ENCODE measurements around the gene RDH8.

RDH8 gene

DNA sequence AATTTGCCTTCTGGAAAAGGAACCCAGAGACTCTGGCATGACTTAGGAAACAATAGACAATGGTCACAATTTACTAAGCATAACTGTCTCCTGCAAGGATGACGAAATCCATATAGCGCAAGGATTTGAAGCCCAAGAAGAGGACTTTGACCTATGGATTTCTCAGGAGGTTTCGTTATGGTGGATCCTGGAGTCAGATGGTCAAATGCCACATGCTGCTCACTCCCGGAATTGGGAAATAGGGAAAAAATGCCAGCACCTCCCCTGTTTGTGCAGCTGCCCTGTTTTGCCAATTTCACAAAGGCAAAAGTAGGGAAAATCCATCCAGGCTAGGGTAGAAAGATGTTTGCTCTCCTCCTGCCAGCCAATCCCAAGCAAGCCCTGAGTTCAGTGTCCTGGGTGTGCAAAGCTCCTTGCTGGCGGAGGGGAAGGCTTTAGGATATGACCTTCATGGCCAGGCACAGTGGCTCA lies 23.4 kb downstream of the RDH8 start:
- CTCF ChIA-PET: no interaction called here
- Histone ChIP-seq H3K36me3 (ENCODE audit: control insufficient read depth in 4 of 4, insufficient read depth in 4 of 4, low read length in 3 of 4) (no peaks in the 10 kb centered on the region), H3K27me3 (replicated peaks in 2 of 5; ENCODE audit: control insufficient read depth in 4 of 5, insufficient read depth in 5 of 5, low read length in 4 of 5) (peaks cover 0 to 23% (median 3%) of the 10 kb centered on the region in 5 experiments), H3K27ac (ENCODE audit: insufficient read depth in 1 of 2, low read depth in 1 of 2, low read length in 2 of 2, poor library complexity in 1 of 2, severe bottlenecking in 2 of 2) (no peak overlapping the region), H3K9me3 (ENCODE audit: control extremely low read depth in 1 of 5, control insufficient read depth in 4 of 5, insufficient read depth in 2 of 5, low read depth in 1 of 5, low read length in 4 of 5) (peaks cover 0 to 22% (median 7%) of the 10 kb centered on the region in 5 experiments), H3K4me3 (ENCODE audit: control insufficient read depth in 1 of 7, extremely low read depth in 1 of 7, insufficient read depth in 4 of 7, low read depth in 2 of 7, low read length in 6 of 7) (no peak overlapping the region), H3K4me1 (ENCODE audit: control extremely low read depth in 1 of 4, control insufficient read depth in 4 of 4, insufficient read depth in 4 of 4, low read length in 3 of 4) (no peaks in the 10 kb centered on the region)
- 90% methylated on average over 4 of the region's 5 CpGs for WGBS (ENCODE audit: insufficient coverage)
- DNase-seq: no peak
- POLR2A ChIA-PET: no interaction called here

DNA sequence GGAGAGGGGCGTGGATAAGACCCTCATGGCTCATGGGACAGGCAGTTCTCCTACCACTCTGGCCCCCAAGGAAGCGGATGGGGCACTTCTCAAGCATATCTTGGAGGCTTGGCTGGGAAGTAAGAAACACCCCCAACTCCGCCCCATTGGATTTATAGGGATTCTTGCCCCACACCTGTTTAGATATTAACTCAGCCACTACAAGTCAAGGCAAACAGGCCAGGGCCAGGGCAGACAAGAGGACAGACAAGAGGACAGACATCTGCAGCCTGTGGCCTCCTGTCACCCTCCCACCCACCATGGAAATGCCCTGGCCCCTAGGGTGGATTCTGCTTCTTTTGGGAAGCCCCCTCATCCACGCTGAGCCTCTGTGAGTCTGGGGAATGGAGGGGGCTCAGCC lies 24.1 kb downstream of the RDH8 start:
- Histone ChIP-seq H3K36me3 (ENCODE audit: control insufficient read depth in 4 of 4, insufficient read depth in 4 of 4, low read length in 3 of 4) (no peaks in the 10 kb centered on the region), H3K4me1 (ENCODE audit: control extremely low read depth in 1 of 4, control insufficient read depth in 4 of 4, insufficient read depth in 4 of 4, low read length in 3 of 4) (no peaks in the 10 kb centered on the region), H3K27me3 (replicated peaks in 2 of 5; ENCODE audit: control insufficient read depth in 4 of 5, insufficient read depth in 5 of 5, low read length in 4 of 5) (peaks cover 0 to 18% (median 3%) of the 10 kb centered on the region in 5 experiments), H3K4me3 (ENCODE audit: control insufficient read depth in 1 of 7, extremely low read depth in 1 of 7, insufficient read depth in 4 of 7, low read depth in 2 of 7, low read length in 6 of 7) (no peak overlapping the region), H3K27ac (ENCODE audit: insufficient read depth in 1 of 2, low read depth in 1 of 2, low read length in 2 of 2, poor library complexity in 1 of 2, severe bottlenecking in 2 of 2) (no peak overlapping the region), H3K9me3 (ENCODE audit: control extremely low read depth in 1 of 5, control insufficient read depth in 4 of 5, insufficient read depth in 2 of 5, low read depth in 1 of 5, low read length in 4 of 5) (peaks cover 0 to 29% (median 13%) of the 10 kb centered on the region in 5 experiments)
- POLR2A ChIA-PET: no interaction called here
- CTCF ChIA-PET: no interaction called here
- WGBS (ENCODE audit: insufficient coverage): 68% methylated on average over 4 of the region's 4 CpGs
- DNase-seq: no peak

DNA sequence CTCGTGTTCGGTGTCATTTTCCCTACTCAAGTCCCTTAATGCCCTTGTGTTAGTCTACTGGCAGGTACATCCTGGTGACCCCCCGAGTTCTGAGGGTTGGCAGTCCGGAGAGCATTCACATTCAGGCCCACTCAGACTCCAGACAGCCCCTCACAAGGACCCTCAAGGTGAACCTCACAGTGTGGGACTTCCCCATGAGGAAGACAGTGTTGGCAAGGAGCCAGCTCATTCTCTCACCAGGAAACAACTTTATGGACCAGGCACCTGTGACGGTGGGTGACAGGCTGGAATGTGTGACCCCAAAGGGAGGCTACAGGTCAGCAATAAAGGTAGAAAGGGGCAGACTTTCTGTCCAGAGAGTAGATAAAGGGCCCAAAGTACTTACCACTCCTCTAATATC lies 24.5 kb downstream of the RDH8 start:
- no peak overlapping the region for H3K27ac ChIP-seq (ENCODE audit: insufficient read depth in 1 of 2, low read depth in 1 of 2, low read length in 2 of 2, poor library complexity in 1 of 2, severe bottlenecking in 2 of 2)
- no peaks in the 10 kb centered on the region for H3K4me1 ChIP-seq (ENCODE audit: control extremely low read depth in 1 of 4, control insufficient read depth in 4 of 4, insufficient read depth in 4 of 4, low read length in 3 of 4)
- 77% methylated on average over 5 of the region's 5 CpGs for WGBS (ENCODE audit: insufficient coverage)
- POLR2A ChIA-PET: no interaction called here
- no peaks in the 10 kb centered on the region for H3K36me3 ChIP-seq (ENCODE audit: control insufficient read depth in 4 of 4, insufficient read depth in 4 of 4, low read length in 3 of 4)
- peak in 2 of 3 donors; percentile 7 to 15 for DNase-seq
- peaks cover 0 to 14% (median 3%) of the 10 kb centered on the region in 5 experiments for H3K27me3 ChIP-seq (replicated peaks in 2 of 5; ENCODE audit: control insufficient read depth in 4 of 5, insufficient read depth in 5 of 5, low read length in 4 of 5)
- CTCF ChIA-PET: interaction anchor here (0.9 kb wide), 1 partner anchor 9 kb away, joined by 3 read pairs; no protein-coding TSS in a partner anchor
- peaks cover 0 to 34% (median 17%) of the 10 kb centered on the region in 5 experiments for H3K9me3 ChIP-seq (ENCODE audit: control extremely low read depth in 1 of 5, control insufficient read depth in 4 of 5, insufficient read depth in 2 of 5, low read depth in 1 of 5, low read length in 4 of 5)
- no peak overlapping the region for H3K4me3 ChIP-seq (ENCODE audit: control insufficient read depth in 1 of 7, extremely low read depth in 1 of 7, insufficient read depth in 4 of 7, low read depth in 2 of 7, low read length in 6 of 7)

DNA sequence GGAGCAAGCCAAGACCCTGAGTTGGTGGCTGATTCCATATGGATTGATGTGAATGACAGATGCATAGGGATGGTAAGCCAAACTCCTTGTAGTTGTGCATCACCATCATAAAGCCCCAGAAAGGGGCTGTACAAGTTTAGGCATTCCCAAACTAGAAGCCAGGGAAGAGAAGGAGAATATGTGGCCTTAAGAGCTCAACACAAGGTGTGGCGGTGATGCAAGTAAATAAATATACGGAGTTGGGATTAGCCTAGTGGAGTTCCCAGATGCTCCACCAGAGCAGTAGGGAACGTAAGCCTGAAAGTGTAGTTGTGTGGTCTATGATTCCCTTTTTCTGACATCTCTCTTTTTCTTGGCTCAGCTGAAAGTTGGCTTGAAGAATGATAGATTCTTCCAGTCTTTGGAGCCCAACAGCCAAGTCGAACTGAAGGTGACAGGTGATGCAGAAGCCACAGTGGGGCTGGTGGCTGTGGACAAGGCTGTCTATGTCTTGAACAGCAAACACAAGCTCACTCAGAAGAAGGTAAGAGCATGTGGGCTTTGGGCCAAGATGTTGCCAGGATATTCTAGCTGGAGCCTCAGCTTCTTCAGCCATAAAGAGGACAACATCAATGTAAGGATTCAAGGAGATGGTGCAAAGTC lies 30.1 kb downstream of the RDH8 start:
- ChIA-PET POLR2A (no interaction called here), CTCF (interaction anchor here (1.1 kb wide), 1 partner anchor 16 kb away, joined by 3 read pairs; no protein-coding TSS in a partner anchor)
- peak; percentile 38 to 64 (median 59) for DNase-seq
- Histone ChIP-seq H3K4me1 (ENCODE audit: control extremely low read depth in 1 of 4, control insufficient read depth in 4 of 4, insufficient read depth in 4 of 4, low read length in 3 of 4) (no peaks in the 10 kb centered on the region), H3K27me3 (replicated peaks in 2 of 5; ENCODE audit: control insufficient read depth in 4 of 5, insufficient read depth in 5 of 5, low read length in 4 of 5) (no peaks in the 10 kb centered on the region), H3K4me3 (ENCODE audit: control insufficient read depth in 1 of 7, extremely low read depth in 1 of 7, insufficient read depth in 4 of 7, low read depth in 2 of 7, low read length in 6 of 7) (peak overlapping the region in 1 of 7 experiments; percentile 10), H3K9me3 (ENCODE audit: control extremely low read depth in 1 of 5, control insufficient read depth in 4 of 5, insufficient read depth in 2 of 5, low read depth in 1 of 5, low read length in 4 of 5) (peaks cover 0 to 76% (median 39%) of the 10 kb centered on the region in 5 experiments), H3K27ac (ENCODE audit: insufficient read depth in 1 of 2, low read depth in 1 of 2, low read length in 2 of 2, poor library complexity in 1 of 2, severe bottlenecking in 2 of 2) (no peak overlapping the region), H3K36me3 (ENCODE audit: control insufficient read depth in 4 of 4, insufficient read depth in 4 of 4, low read length in 3 of 4) (no peaks in the 10 kb centered on the region)
- WGBS (ENCODE audit: insufficient coverage): 82% methylated on average over 4 of the region's 4 CpGs

GRCh38 chr19:10044390-10044789 lies 31.1 kb downstream of the RDH8 start:
- H3K4me1 ChIP-seq (ENCODE audit: control extremely low read depth in 1 of 4, control insufficient read depth in 4 of 4, insufficient read depth in 4 of 4, low read length in 3 of 4): no peaks in the 10 kb centered on the region
- POLR2A ChIA-PET: no interaction called here
- H3K27me3 ChIP-seq (replicated peaks in 2 of 5; ENCODE audit: control insufficient read depth in 4 of 5, insufficient read depth in 5 of 5, low read length in 4 of 5): no peaks in the 10 kb centered on the region
- no peak for DNase-seq
- H3K36me3 ChIP-seq (ENCODE audit: control insufficient read depth in 4 of 4, insufficient read depth in 4 of 4, low read length in 3 of 4): no peaks in the 10 kb centered on the region
- CTCF ChIA-PET: interaction anchor here (1.1 kb wide), 1 partner anchor 17 kb away, joined by 3 read pairs; no protein-coding TSS in a partner anchor
- WGBS (ENCODE audit: insufficient coverage): 100% methylated on average over 1 of the region's 1 CpG
- peaks cover 0 to 71% (median 39%) of the 10 kb centered on the region in 5 experiments for H3K9me3 ChIP-seq (ENCODE audit: control extremely low read depth in 1 of 5, control insufficient read depth in 4 of 5, insufficient read depth in 2 of 5, low read depth in 1 of 5, low read length in 4 of 5)
- H3K27ac ChIP-seq (ENCODE audit: insufficient read depth in 1 of 2, low read depth in 1 of 2, low read length in 2 of 2, poor library complexity in 1 of 2, severe bottlenecking in 2 of 2): no peak overlapping the region
- H3K4me3 ChIP-seq (ENCODE audit: control insufficient read depth in 1 of 7, extremely low read depth in 1 of 7, insufficient read depth in 4 of 7, low read depth in 2 of 7, low read length in 6 of 7): peak overlapping the region in 1 of 7 experiments; percentile 11

DNA sequence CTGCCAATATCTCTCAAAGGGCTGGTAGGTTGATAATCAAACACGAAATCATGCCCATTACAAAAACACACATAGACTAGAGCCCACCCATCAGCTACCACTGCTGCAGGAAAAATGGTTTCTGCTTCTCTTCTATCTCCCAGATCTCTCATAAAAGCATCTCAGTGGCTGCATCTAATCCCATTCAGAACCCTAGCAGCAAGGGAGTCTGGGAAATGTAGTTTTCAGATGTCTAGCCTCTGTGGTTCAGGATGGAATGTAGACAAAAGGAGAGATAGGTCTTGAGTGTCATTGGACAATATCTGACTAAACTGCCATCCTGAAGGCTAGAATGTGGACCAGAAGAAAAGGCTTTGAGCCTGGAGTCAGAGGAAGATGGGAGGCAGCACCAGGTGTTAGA lies 32.1 kb downstream of the RDH8 start:
- DNase-seq: no peak
- Histone ChIP-seq H3K4me1 (ENCODE audit: control extremely low read depth in 1 of 4, control insufficient read depth in 4 of 4, insufficient read depth in 4 of 4, low read length in 3 of 4) (no peaks in the 10 kb centered on the region), H3K27ac (ENCODE audit: insufficient read depth in 1 of 2, low read depth in 1 of 2, low read length in 2 of 2, poor library complexity in 1 of 2, severe bottlenecking in 2 of 2) (no peak overlapping the region), H3K27me3 (replicated peaks in 2 of 5; ENCODE audit: control insufficient read depth in 4 of 5, insufficient read depth in 5 of 5, low read length in 4 of 5) (no peaks in the 10 kb centered on the region), H3K9me3 (ENCODE audit: control extremely low read depth in 1 of 5, control insufficient read depth in 4 of 5, insufficient read depth in 2 of 5, low read depth in 1 of 5, low read length in 4 of 5) (peaks cover 0 to 67% (median 39%) of the 10 kb centered on the region in 5 experiments), H3K36me3 (ENCODE audit: control insufficient read depth in 4 of 4, insufficient read depth in 4 of 4, low read length in 3 of 4) (no peaks in the 10 kb centered on the region), H3K4me3 (ENCODE audit: control insufficient read depth in 1 of 7, extremely low read depth in 1 of 7, insufficient read depth in 4 of 7, low read depth in 2 of 7, low read length in 6 of 7) (no peak overlapping the region)
- ChIA-PET CTCF (interaction anchor here (0.7 to 0.9 kb wide), 2 partner anchors 62 to 826 kb away, joined by 3 read pairs; no protein-coding TSS in a partner anchor), POLR2A (no interaction called here)
- 40% methylated on average over 1 of the region's 1 CpG for WGBS (ENCODE audit: insufficient coverage)

- peaks cover 0 to 25% (median 14%) of the 10 kb centered on the region in 5 experiments for H3K9me3 ChIP-seq (ENCODE audit: control extremely low read depth in 1 of 5, control insufficient read depth in 4 of 5, insufficient read depth in 2 of 5, low read depth in 1 of 5, low read length in 4 of 5)
- H3K4me3 ChIP-seq (ENCODE audit: control insufficient read depth in 1 of 7, extremely low read depth in 1 of 7, insufficient read depth in 4 of 7, low read depth in 2 of 7, low read length in 6 of 7): no peak overlapping the region
- CTCF ChIA-PET: no interaction called here
- no peak overlapping the region for H3K27ac ChIP-seq (ENCODE audit: insufficient read depth in 1 of 2, low read depth in 1 of 2, low read length in 2 of 2, poor library complexity in 1 of 2, severe bottlenecking in 2 of 2)
- H3K27me3 ChIP-seq (replicated peaks in 2 of 5; ENCODE audit: control insufficient read depth in 4 of 5, insufficient read depth in 5 of 5, low read length in 4 of 5): no peaks in the 10 kb centered on the region
- H3K4me1 ChIP-seq (ENCODE audit: control extremely low read depth in 1 of 4, control insufficient read depth in 4 of 4, insufficient read depth in 4 of 4, low read length in 3 of 4): no peaks in the 10 kb centered on the region
- 71% methylated on average over 1 of the region's 2 CpGs for WGBS (ENCODE audit: insufficient coverage)
- POLR2A ChIA-PET: no interaction called here
- H3K36me3 ChIP-seq (ENCODE audit: control insufficient read depth in 4 of 4, insufficient read depth in 4 of 4, low read length in 3 of 4): no peaks in the 10 kb centered on the region
- no peak for DNase-seq
Observed at GRCh38 chr19:10049626-10050025, 36.3 kb downstream of the RDH8 start.

Data from common myeloid progenitor, CD34-positive (primary cell).